ENCODE measurements around the gene HEMGN.
A peak's percentile ranks its signal among the peaks of the same experiment; 100 is the strongest.

Gene HEMGN, protein sequence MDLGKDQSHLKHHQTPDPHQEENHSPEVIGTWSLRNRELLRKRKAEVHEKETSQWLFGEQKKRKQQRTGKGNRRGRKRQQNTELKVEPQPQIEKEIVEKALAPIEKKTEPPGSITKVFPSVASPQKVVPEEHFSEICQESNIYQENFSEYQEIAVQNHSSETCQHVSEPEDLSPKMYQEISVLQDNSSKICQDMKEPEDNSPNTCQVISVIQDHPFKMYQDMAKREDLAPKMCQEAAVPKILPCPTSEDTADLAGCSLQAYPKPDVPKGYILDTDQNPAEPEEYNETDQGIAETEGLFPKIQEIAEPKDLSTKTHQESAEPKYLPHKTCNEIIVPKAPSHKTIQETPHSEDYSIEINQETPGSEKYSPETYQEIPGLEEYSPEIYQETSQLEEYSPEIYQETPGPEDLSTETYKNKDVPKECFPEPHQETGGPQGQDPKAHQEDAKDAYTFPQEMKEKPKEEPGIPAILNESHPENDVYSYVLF
- total RNA-seq, result 0 to 2.2 (median 0.46) reads per million in 9 experiments

DNA sequence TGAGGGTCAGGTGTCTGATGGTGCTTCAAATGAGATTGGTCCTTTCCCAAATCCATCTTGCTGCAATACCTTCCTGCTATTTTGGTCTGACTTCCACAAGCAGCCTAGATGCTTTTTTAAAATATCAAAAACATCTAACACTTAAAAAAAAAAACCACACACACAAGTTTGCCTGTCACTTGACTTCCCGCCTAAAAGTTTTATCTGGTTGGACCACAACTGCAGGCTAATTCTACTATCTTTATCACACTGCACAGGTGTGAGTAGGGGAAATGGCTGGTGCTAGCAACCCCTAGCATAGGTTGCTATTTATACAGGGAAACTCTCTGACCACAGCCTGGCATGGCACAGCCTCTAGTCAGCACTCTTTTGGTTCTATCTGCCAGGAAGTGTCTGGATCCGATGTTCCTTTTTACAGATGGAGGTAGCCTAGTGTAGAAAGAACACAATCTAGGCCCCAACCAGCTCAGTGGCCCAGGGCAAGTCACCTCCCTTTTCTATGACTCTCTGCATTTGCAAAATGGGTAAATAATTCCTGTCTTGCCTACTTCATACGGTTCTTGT lies at the start of gene HEMGN:
Gene HEMGN (minus strand): TSS at position 92 of the 564 bp plus-strand sequence. CDS start 36 bp downstream, at position 56.
- Mint-ChIP-seq H3K27ac (peak within 1 kb of the TSS; percentile 87 to 91), H3K4me1 (ENCODE audit: low read depth in 2 of 2) (peaks cover 14% of the 10 kb centered on the region in 2 donors), H3K27me3 (no peaks in the 10 kb centered on the region), H3K4me3 (peak within 1 kb of the TSS; percentile 49 to 50), H3K36me3 (ENCODE audit: insufficient read depth) (no peaks in the 10 kb centered on the region), H3K9me3 (no peaks in the 10 kb centered on the region)
- peak; percentile 99 for ATAC-seq (replicated peaks)
- DNase-seq, result peak; percentile 39 to 45 (median 40)

DNA sequence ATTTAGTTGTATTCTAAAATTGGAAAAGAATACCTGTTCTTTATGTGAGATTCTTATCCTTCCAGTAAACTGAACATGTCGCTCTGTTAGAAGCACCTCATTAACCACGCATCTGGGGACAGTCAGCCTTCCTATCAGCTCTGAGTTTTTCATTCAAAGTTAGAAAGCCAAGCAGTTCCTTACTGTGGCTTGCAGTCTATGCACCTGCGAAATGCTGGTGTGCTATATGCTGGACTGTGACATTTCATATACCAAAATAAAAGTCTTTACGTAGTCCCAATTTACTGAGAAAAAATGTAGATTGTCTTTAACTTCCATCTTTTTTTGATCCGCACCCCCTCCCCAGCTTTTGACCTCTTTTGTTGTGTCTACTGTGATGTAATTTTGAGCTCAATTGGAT lies 49.5 kb upstream of the HEMGN start:
- no peak overlapping the region for H3K4me3 Mint-ChIP-seq
- no peaks in the 10 kb centered on the region for H3K27me3 Mint-ChIP-seq
- ATAC-seq (replicated peaks) (no peak), DNase-seq (no peak)
- peaks cover 47 to 66% of the 10 kb centered on the region in 2 donors for H3K4me1 Mint-ChIP-seq (ENCODE audit: low read depth in 2 of 2)
- peaks cover 21% of the 10 kb centered on the region for H3K36me3 Mint-ChIP-seq (ENCODE audit: insufficient read depth)
- H3K9me3 Mint-ChIP-seq, result no peaks in the 10 kb centered on the region
- no peak overlapping the region for H3K27ac Mint-ChIP-seq

DNA sequence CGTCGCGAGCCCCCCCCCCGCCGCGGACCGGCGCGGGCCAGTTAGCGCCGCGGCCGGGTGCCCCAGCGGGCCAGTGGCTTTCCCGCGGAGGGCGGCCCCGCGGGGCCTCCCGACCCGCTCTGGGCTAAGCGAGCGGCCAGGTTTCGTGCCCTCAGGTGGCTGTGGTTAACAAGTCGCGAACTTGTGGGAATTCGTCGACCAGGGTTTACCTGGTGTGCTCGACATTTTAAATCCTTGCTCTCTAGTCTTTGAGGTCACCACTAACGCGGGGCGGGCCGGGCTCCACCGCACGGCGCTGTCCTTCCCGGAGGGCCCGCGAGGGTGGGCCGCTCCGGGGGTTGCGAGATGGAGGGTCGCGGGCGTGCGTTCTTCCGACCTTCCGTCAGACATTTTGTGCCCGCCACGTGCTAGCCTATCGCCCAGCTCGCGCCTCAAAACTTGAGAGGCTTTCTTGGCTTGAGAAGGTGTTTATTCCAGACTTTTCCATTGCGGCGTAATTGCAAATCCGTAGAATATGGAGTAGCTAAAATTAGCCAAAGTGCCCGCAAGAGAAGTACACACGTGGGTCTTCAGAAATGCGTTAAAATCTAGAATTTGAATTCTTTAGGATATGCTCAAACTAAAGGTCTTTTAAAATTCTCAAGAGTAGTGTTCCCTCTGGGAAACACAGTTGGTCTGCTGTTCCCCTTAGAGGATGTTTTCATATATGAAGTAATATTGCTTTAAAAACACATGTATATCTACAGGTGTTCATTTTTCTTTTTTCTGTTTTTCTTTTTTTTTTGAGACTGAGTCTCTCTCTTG lies 47.3 kb upstream of the HEMGN start:
- ATAC-seq (replicated peaks) (peak; percentile 26), DNase-seq (peak in 2 of 3 experiments; percentile 49 to 50)
- H3K4me3 Mint-ChIP-seq, result peak overlapping the region; percentile 63 to 80
- H3K4me1 Mint-ChIP-seq (ENCODE audit: low read depth in 2 of 2), result peaks cover 36 to 56% of the 10 kb centered on the region in 2 donors
- H3K27ac Mint-ChIP-seq, result peak overlapping the region; percentile 51 to 72
- peaks cover 18% of the 10 kb centered on the region for H3K36me3 Mint-ChIP-seq (ENCODE audit: insufficient read depth)
- no peaks in the 10 kb centered on the region for H3K27me3 Mint-ChIP-seq
- no peaks in the 10 kb centered on the region for H3K9me3 Mint-ChIP-seq

DNA sequence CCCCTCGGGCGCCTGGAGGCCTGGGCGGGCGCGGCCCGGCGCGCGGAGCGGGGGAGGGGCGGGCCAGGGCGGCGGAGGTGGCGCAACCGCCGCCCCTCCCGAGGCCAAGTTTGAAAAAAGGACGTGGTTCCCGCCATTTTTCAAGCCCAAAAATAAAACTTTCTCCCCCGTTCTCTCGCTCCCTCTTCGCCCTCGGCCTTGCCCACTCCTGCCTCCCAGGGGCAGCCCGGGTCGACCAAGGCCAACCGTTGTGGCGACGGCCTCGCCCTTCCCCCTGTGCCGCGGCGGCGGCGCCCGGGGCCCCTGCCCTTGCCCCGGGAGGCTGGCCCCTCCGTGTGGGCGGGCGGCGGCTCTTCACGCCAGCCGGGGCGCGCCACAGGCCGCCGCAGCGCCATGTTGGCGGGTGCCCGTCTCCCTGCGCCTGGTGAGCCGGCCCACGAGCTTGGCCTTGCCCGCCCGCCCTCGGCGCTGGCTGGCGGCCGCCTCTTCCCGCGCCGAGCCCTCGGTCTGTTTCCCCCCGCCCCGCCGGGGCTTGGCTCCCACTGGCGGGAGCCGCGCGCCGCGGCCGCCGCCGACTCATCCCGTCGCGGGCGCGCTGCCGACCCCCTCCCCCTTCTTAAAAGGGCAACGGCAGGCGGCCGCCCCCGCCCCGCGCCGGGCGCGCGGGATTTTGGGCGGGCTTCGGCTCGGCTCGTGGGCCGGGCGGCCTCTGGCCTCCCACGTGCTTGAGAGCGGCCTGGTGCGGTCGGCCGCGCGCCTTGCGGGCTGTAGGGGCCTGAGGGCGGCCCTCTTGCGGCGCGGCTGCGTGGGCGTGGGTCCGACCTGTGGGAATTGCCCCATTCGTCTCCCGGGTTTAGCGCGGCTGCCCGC lies 46.5 kb upstream of the HEMGN start:
- peak; percentile 44 for ATAC-seq (replicated peaks)
- Mint-ChIP-seq H3K27ac (no peak overlapping the region), H3K4me1 (ENCODE audit: low read depth in 2 of 2) (peaks cover 28 to 48% of the 10 kb centered on the region in 2 donors), H3K36me3 (ENCODE audit: insufficient read depth) (peaks cover 18% of the 10 kb centered on the region), H3K9me3 (no peaks in the 10 kb centered on the region), H3K27me3 (no peaks in the 10 kb centered on the region), H3K4me3 (peak overlapping the region; percentile 42 to 53)
- DNase-seq, result peak; percentile 71 to 75 (median 72)

DNA sequence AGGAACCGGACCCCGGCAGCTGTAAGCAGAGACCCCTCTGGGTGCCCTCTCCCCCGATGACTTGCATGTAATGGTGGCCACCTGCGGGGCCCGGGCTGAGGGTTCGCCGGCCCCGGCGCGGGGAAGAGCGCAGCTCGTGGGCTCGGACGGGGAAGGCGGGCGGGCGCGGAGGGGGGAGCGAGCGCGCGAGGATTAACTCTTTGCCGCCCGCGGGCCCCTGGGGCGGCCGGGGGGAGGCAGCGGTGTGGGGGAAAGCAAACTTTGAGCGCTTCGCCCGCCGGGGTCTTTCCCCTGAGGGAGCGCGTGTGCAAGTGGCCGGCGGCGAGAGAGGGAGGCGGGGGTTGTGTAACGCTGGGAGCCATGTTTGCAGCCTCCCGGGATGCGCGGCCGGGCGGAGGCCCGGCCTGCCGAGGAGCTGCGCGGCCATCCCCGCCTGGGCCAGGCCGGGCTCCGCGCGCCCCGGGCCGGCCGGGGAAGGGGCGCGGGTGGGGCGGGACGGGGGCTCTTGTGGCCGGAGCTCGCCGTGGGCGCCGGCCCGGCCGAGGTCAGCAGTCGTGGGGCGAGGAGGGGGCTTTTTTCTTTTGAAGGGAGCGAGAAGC lies 45.7 kb upstream of the HEMGN start:
- peaks cover 24 to 41% of the 10 kb centered on the region in 2 donors for H3K4me1 Mint-ChIP-seq (ENCODE audit: low read depth in 2 of 2)
- peak; percentile 56 to 69 (median 60) for DNase-seq
- H3K9me3 Mint-ChIP-seq, result no peaks in the 10 kb centered on the region
- peak overlapping the region; percentile 77 to 79 for H3K4me3 Mint-ChIP-seq
- ATAC-seq (replicated peaks), result peak; percentile 31
- H3K27me3 Mint-ChIP-seq, result no peaks in the 10 kb centered on the region
- peak overlapping the region; percentile 77 to 85 for H3K27ac Mint-ChIP-seq
- peaks cover 18% of the 10 kb centered on the region for H3K36me3 Mint-ChIP-seq (ENCODE audit: insufficient read depth)

DNA sequence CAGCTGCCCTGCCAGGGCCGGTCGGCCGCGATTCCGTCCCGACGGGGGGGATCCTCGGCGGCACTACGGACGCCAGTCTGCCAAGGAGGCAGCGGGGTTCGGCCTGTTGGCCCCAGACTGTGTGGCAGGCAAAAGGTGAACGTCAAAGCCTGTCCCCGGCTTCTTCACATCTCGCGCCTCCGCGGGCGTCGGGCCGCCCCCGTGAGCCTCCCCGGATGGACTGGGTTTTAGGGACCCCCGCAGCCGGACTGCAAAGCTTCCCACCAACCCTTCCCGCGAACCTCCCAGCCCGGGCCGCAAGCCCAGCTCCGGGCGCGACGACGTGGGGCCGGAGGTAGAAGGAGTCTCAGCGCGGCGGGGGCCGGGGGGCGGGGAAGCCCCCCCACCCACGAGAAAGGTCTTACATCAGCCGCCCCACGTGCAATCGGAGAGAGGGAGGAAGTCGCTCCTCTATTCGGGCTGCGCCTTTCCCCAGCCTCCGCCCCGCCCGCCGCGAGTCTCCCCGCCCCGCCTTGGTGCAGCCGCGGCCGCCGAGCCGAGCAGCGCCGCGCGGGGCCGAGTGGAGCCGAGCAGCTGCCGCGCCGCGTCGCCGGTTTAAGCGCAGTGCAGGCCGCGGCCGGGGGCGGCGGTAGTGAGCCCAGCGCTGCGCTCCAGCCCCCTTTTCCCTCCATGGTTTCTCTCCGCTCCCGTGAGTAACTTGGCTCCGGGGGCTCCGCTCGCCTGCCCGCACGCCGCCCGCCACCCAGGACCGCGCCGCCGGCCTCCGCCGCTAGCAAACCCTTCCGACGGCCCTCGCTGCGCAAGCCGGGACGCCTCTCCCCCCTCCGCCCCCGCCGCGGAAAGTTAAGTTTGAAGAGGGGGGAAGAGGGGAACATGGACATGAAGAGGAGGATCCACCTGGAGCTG lies 45.0 kb upstream of the HEMGN start, which contains the start of gene ANP32B:
Gene ANP32B (plus strand): TSS at position 659 of the 906 bp plus-strand sequence. CDS start 215 bp downstream, at position 874.
- Mint-ChIP-seq H3K9me3 (no peaks in the 10 kb centered on the region), H3K27ac (peak within 1 kb of the TSS; percentile 77 to 85), H3K27me3 (no peaks in the 10 kb centered on the region), H3K4me3 (peak within 1 kb of the TSS; percentile 77 to 79), H3K4me1 (ENCODE audit: low read depth in 2 of 2) (peaks cover 19 to 35% of the 10 kb centered on the region in 2 donors), H3K36me3 (ENCODE audit: insufficient read depth) (peaks cover 18% of the 10 kb centered on the region)
- DNase-seq, result peak; percentile 87 to 92 (median 91)
- peak; percentile 76 for ATAC-seq (replicated peaks)

DNA sequence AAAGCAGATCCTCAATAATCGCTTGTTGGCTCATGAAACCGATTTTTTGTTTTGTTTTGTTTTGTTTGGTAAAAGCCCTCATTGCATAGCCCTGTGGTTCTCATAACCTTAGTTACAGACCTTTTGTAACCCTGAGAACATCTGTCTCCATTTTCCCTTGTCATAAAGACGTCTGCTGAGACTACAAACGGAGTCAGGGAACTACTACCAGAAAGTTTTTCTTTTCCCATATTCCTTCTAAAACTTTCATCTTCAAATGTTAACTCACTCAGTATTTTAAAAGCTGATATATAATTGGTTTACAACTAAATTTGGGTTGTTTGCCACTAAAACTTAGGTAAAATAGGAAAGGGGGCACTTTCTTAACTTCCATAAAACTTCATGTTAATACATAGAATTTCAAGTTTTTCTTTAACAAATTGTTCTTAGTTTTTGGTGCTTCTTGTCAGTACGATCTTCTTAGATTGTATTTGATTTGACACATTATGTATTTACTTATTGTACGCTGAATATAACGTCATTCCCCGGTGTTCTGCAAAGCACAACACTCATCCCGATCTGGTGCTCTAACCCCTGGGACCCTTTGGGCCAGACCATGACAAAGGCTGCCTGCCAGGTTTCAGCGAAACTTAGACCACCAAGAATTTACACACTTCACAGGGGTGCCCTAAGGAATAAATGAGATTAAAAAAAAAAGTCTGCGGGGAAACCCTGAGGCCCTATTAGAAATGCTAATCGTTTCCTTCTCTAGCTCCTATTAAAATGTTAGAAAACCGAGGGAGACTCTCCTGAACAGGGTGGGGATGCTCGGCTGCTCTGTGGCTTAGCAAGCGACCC lies 44.1 kb upstream of the HEMGN start:
- H3K27ac Mint-ChIP-seq, result peak overlapping the region; percentile 77 to 85
- peaks cover 16 to 26% of the 10 kb centered on the region in 2 donors for H3K4me1 Mint-ChIP-seq (ENCODE audit: low read depth in 2 of 2)

DNA sequence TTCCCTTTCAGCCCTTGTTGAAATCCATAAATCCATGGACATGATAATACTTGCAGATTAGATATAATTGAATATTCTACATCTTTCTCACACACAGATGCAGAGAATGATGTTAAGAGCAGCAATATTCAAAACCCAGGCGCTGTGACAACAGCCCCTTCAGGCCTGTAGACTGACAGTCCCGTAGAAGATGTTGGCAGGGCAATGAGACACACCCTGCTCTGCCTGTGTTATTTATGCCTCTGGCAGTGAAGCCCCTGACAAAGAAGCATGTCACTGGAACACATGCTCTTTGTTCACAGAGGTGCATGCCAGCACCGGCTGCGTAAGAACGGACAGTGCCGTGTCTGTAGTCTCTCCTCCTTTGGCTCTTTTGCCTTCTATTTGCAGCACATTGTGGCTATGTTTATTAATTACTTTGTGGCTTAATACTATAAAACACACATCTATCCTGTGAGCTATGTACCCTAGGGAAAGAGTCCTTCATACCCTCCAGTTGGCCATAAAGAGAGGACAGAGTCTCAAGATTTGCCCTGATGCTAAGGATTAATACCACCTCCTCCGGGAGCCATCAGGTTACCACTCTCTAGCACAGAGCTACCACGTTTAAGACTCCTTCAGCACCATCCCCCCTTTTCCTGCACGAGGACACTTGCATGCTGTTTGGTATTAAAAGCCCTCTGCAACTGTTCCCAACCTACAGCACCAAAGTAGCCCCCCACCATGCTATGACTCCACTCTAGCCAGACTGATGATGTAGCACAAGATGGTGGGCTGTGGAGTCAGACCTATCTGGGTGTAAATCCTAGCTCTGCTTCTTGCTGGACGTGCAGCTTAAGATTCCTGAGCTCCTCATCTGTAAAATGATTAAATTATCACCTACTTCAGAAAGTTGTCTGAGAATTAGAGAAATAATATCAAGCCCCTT lies 43.2 kb upstream of the HEMGN start:
- DNase-seq (no peak), ATAC-seq (replicated peaks) (no peak)
- Mint-ChIP-seq H3K27me3 (no peaks in the 10 kb centered on the region), H3K9me3 (no peaks in the 10 kb centered on the region), H3K27ac (no peak overlapping the region), H3K36me3 (ENCODE audit: insufficient read depth) (peaks cover 14% of the 10 kb centered on the region), H3K4me1 (ENCODE audit: low read depth in 2 of 2) (peaks cover 11 to 18% of the 10 kb centered on the region in 2 donors), H3K4me3 (no peak overlapping the region)

More for the DNA sequence above, 44.1 kb upstream of the HEMGN start:
- no peak for ATAC-seq (replicated peaks)
- no peaks in the 10 kb centered on the region for H3K27me3 Mint-ChIP-seq
- H3K9me3 Mint-ChIP-seq, result no peaks in the 10 kb centered on the region
- H3K4me3 Mint-ChIP-seq, result peak overlapping the region; percentile 48 to 77
- no peak for DNase-seq
- H3K36me3 Mint-ChIP-seq (ENCODE audit: insufficient read depth), result peaks cover 14% of the 10 kb centered on the region

DNA sequence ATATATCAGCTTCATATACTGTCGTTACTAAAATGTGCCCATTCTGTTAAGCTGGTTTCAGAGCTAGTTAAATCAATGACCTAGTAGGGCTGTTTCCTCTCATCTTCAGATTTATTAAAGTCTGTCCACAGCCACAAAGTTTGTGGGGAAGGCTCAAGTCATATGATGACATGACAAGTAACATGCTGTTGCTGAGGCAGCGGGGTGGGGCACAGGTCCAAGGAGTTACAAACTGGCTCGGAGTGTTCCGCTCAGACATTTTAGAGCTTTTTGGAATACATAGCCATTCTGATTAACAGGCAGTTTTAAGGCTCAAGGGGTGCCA lies 42.5 kb upstream of the HEMGN start:
- Mint-ChIP-seq H3K4me3 (no peak overlapping the region), H3K4me1 (ENCODE audit: low read depth in 2 of 2) (peaks cover 8 to 10% of the 10 kb centered on the region in 2 donors), H3K27me3 (no peaks in the 10 kb centered on the region), H3K9me3 (no peaks in the 10 kb centered on the region), H3K27ac (no peak overlapping the region), H3K36me3 (ENCODE audit: insufficient read depth) (peaks cover 9% of the 10 kb centered on the region)
- no peak for DNase-seq
- ATAC-seq (replicated peaks), result no peak

DNA sequence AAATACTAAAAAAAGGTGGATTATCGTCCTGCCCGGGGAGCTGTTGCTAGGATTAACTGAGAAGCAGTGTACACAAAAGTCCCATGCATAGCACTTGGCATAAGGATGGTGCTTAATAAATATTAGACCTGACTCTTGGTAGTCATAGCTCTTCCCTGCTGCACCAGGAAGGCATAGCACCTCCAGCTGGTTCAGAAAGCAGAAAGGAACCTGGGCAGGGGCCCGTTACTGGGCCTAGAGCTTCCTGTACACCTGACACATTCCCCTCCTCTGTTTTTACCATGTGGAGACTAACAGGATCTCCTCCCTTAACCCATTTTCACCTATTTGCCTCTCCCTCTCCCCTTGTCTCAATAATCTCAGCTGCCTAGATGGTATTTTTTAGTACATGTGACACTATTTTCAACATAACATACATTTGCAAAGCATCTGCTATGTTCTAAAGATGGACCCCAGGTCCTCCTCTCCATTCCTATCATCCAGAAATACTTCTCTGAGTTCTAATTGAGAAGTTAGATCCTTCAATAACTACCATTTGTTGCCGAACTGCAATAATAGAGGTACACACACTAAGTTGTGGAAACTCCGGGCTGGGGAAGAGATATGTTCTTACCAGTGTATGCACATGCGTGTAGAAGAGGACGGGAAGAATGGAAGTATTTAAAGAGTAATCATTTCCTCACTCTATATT lies 42.0 kb upstream of the HEMGN start:
- H3K4me1 Mint-ChIP-seq (ENCODE audit: low read depth in 2 of 2), result peaks cover 6 to 8% of the 10 kb centered on the region in 2 donors
- H3K27me3 Mint-ChIP-seq, result no peaks in the 10 kb centered on the region
- H3K9me3 Mint-ChIP-seq, result no peaks in the 10 kb centered on the region
- peaks cover 6% of the 10 kb centered on the region for H3K36me3 Mint-ChIP-seq (ENCODE audit: insufficient read depth)
- no peak overlapping the region for H3K4me3 Mint-ChIP-seq
- no peak overlapping the region for H3K27ac Mint-ChIP-seq
- DNase-seq (no peak), ATAC-seq (replicated peaks) (no peak)

All from effector memory CD8-positive, alpha-beta T cell (primary cell).